Sciatic nerve (tissue), 2 donors: ENCODE data around the gene MRAS. TPM values are rescaled to one million over a fixed set of nuclear protein-coding genes. Genes with fewer than 3 reads are reported as not detected.

ENCODE experiments used
- ATAC-seq: fragments of 200-7000 bp; cut with Tn5 transposase; one replicate; pipeline ENCODE4 v1.9.1; 2020; ENCODE audit warnings: mild to moderate bottlenecking, moderate library complexity
- DNase-seq: peaks from one replicate; pipeline ENCODE4 v3.0.0-alpha.2; 2020; ENCODE audit warnings: low spot score
- intact Hi-C: fragments of 100-400 bp; cut with DNase I; formaldehyde crosslinking; loops from one replicate; pipeline ENCODE4 v1.14.2; 2022
- total RNA-seq: library from RNA; stranded (reverse); fragmentation: NEBNext Ultra II Directional; extraction: Animal tissue kit (Norgen Biotek cat#: 25700); gene quantifications from one replicate; pipeline ENCODE4 v1.2.1, GENCODE V29; 2021
- donor health status: DM: no; HTN: no; CAD: no.
- donor health status: DM: no; HTN: no; CAD: no.

Gene MRAS
- total RNA-seq, 1 donor from 2014 or later: 314 TPM

DNA sequence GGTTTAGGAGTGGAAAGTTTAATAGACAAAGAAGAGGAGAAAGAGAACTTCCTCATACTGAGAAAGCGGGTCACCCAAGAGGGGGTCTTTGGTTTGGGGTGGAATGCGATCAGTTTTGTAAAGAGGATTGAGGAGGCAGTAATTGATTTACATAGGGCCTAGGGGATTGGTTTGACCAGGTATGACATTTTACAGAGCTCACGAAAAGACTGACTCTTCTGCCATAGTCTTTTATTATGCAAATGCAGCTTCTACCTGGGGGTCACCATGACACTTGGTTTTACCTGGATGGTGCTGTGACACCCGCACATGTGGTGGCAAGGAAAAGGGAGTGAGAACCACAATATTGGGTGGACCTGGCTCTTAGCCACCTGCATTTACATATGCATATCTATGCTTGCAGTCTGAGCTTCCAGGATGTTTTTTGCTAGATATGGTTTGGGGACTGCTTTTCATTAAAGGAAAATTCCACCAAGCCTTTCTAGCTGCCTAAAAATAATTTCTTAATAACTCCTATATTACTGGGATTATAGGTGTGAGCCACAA, 11.9 kb upstream of the MRAS start:
- DNase-seq (no peak), ATAC-seq (no peak)
- intact Hi-C loops: no loop called here

DNA sequence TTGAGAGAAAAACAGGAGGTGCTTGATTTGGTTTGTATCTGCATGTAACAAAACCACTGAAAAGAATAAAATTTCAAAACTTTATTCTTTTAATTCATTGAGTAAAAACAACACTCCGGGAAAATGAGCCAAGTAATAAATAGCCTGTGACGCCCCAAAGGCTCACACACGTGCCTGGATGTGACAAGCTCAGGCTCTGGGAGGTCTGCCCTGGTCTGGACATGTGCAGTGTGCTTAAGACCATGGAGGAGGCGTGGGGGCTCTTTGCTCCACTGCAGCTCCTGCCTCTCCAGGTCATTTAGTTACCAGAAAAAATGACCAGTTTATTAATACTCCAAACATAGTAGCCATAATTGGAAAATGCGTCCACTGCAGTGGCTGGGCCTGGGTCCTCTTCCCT, 10.1 kb upstream of the MRAS start:
- intact Hi-C loops: no loop called here
- ATAC-seq (peak; percentile 66), DNase-seq (no peak)

DNA sequence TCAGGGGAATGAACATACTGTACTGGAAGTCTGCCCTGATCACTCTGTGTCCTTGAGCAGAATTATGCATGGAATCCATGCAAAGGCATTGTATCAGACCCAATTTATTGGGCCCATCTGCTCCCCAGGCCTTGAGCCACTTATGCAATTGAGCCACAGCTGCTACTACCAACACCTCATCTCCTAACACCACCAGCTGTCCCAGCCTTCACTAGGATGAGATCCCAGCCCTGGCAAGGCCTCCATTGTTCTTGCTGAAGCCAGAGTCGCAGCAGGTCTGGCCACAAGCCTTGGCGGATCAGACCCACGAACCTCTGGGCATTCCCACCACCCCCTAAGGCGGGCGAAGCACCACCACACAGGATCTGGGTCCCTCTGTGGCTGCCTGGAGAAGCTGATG, 9.6 kb upstream of the MRAS start:
- peak; percentile 9 for ATAC-seq
- intact Hi-C loops: no loop called here
- no peak for DNase-seq

DNA sequence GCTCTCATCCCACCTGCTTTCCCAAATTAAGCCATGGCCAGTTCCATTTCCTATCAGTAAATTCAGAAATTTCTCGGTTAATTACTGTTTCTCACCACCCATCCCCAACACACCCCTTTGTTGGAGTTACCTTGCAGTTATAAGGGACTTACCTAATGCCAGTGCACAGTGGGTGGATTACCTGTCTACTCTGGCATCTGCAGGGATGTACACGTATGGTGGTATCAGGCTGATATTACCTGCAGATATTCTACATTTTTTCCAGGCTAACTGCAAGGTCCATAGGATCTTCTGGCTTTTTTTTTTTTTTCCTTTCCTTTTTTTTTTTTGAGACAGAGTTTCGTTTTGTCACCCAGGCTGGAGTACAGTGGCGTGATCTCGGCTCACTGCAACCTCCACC, 7.9 kb upstream of the MRAS start:
- DNase-seq (no peak), ATAC-seq (no peak)
- intact Hi-C loops: loop anchor here (10.0 kb wide), 1 partner anchor 54 kb away; no protein-coding TSS in a partner anchor

DNA sequence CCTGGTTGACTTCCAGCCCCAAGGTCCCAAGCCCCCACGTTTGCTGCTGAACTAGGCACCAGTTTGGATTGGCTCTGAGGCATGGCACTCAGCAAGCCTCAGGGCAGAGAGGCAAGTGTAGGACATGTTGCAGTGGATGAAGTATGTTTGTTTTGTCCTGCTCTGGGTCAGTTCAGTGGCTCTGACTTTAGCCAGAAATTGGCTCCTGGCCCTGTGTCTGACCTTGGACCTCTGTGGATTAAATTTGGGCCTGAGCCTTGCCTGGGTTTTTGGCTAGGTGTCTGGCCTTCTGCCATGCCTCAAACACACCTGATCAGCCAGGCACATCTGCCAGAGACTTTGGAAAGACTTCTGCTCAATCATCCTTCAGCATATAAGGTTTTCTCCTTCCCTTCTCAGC, 3.6 kb upstream of the MRAS start:
- intact Hi-C loops: loop anchor here (10.0 kb wide), 1 partner anchor 50 kb away; no protein-coding TSS in a partner anchor
- DNase-seq: no peak
- no peak for ATAC-seq

DNA sequence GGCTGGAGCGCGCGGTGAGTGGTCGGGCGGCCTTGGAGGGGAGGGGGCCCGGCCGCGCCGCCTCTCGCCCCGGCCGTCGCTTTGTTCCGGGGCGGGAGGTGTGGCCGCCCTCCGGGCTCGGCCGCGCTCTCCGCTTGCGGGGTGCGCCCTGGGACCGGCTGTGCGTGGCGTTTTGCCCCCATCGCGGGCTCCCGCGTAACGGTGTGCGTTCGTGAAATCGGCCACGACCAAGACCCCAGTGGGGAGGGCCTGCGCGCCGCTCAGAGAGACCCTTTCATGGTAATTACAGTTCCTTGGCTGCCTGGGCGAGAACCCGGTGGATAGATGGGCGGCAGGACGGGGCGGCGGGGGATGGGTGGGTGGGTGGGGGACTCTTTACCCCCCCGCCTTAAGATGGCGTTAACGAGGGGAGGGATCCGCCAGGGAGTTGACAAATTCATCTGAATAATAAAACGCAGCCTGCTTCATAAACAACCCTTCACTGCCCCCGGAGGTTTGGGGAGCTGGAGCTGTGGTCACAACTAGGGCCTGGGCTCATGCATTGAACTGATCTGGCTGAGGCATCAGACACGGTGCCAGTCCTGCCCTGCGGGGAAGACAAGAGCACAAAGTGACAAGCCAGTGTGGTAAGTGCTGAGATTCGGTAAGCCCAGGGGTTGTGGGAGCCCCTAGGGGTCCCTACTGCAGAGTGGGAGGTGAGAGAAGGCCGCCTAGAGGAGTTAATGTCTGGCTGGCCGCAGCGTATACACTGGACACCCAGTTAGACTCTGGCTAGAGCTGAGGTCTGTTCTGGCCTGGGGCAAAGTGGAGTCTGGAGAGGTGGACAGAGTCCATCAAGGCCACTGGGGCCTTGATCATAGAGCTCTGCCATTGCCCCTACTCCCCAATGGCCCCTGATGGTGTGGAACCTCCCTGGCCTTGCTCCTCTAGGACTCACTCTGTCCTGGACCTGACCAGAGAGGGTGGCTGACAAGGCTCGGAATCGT, 668 bp downstream of the MRAS start:
- no peak for DNase-seq
- ATAC-seq: peak; percentile 33

DNA sequence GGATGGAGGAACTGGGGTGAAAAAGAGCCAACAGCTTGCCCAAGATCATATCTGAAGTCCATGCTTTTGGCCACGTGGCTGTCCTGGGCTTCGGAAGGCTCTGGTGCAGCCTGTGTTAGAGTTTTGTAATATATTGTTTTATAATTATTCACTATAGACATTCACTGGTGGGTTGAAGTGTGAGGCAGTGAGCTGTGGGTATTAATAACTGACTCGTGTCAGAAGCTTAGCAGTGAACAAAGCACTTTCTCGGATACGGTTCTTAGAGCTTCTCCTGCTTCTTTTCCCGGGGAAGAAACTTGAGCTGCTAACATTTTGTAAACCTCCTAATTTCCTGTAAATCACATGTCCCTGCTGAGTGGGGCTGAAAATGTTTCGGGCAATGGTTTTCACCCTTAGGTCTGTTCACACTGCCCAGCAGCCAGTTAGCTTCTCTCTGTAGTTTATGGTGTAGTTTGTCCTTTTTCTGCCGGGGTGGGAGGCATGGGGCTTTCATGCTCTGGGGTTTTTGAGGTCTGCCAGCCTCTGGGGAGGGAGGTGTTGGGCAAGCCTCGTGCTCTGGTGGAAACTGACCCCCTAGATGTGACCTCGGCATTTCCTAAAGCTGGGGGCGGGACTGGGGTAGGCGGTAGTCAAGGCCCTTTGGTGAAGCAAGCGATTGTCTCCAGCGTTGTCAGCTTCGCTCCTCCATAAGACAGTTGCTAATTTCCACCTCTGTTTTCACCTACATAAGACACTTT, 1.7 kb downstream of the MRAS start:
- ATAC-seq (peak; percentile 53), DNase-seq (no peak)
- intact Hi-C loops: loop anchor here (10.0 kb wide), 1 partner anchor 45 kb away; no protein-coding TSS in a partner anchor

More for the DNA sequence above, 668 bp downstream of the MRAS start:
- intact Hi-C loops: loop anchor here (10.0 kb wide), 1 partner anchor 46 kb away; no protein-coding TSS in a partner anchor

DNA sequence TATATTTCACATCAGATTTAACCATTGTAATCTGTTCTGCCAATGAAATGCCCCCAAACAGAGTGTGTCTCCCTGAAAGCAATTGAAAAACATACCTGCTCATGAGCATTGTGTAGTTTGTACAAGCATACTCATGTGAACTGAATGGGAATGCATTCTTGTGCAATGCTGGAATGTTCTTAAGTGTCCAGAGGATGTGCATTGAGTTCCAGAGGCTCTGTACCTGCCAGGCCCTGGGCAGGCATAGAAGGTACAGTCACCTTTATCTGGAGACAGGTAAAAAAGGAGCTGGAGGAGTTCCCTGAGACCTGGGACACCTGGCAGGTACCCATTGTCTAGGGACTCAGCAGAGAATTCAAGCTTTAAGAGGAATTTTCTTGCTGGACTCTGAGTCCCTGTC, 2.8 kb downstream of the MRAS start:
- intact Hi-C loops: no loop called here

DNA sequence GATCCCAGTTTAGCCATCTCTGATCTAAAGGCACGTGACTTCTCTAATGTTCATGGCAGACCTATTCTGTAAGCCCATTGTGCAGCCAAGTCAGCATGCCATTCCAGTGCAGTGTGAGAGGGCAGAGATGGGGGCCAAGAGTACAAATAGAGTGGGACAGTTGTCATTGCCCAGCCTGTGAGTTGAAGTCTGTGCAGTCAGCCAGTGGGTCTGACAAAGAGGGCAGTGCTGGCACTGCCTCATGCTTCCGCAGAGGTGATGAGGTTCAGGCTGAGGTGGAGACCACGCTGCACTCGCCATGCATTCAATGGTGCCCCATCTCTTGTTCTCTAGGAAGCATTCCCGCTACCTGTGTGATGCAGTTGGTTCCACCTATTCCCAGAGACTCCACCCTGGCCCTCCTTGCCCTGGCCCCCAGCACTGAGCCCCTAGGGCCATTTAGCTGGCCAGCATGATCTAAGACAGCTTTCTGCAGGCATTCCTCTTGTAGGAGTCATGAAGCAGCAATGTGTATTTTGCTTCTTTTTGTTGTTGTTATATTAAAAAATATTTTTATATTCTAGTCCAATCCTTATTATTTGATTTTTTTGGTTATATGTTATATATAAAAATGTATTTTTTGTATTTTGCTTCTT, 3.7 kb downstream of the MRAS start:
- ATAC-seq: no peak
- intact Hi-C loops: no loop called here

More for the DNA sequence above, 2.8 kb downstream of the MRAS start:
- no peak for ATAC-seq
- DNase-seq: no peak

DNA sequence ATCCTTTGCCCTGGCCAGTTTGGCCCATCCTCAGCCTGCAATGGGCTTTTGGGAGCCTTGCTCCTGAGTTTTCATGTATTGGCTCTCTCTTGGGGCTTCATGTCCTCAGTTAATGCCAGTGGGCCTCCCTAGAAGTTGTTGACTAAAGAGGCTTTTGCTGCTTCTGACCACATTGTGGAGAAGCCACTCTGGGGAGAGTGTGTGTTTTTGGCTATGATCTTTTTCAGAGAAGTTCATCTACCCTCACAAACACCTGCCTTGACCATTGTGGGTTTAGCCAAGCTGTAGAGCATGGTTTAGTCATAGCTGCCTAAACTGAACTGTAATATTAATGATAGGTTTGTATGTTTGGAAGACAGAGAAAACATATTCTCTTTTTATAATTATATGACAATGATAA, 6.0 kb downstream of the MRAS start:
- intact Hi-C loops: no loop called here
- DNase-seq: no peak
- ATAC-seq: no peak

More for the DNA sequence above, 3.7 kb downstream of the MRAS start:
- no peak for DNase-seq

DNA sequence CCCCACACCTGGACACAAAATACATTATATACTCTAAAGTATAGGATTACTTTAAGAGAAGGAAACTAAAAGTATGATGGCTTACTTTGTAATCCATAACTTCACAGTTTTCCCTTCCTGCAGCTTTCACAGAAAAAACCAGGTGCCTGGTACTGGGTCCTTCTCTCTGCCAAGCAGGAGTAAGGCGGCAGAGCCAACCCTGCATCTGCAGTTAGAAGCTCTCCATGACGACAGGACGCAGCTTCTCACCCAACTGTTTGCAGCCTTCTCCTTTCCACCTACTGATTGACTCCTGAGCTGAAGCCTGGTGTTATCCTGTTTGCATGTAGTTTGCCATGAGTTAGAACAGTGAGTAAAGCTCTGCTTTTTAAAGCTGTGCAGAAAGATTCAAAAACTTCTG, 6.7 kb downstream of the MRAS start:
- DNase-seq: no peak
- intact Hi-C loops: no loop called here
- no peak for ATAC-seq

DNA sequence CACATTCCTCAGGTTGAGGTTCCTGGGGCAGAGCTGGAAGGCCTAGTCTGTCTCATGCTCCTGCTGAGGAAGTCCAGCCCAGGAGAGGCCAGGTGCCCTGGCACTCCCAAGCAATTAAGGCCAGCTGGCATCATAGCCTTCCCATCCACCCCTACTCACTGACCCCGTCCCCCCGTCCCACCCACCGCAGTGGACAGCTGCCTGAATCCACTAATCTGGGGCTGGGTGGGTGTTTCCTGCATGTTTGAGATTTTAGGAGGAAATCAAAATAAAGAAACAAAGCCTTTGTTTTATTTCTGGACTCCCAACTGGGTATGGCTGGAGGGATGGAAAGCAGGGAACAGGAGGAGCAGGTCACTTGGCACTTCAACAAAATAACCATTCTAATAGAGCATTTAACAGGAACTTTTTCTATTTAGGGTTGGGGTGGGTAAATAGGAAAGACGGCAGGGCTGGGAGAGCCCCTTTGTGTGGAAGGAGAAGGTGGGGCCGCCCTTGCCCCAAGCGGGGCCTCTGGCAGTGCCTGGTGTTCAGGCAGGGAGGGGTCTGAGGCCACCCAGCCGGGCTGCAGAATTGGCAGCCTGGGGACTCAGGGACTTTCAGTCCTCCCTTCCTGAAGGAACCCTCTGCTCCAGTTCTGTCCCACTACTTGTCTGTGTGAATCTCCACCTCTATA, 8.5 kb downstream of the MRAS start:
- intact Hi-C loops: no loop called here

DNA sequence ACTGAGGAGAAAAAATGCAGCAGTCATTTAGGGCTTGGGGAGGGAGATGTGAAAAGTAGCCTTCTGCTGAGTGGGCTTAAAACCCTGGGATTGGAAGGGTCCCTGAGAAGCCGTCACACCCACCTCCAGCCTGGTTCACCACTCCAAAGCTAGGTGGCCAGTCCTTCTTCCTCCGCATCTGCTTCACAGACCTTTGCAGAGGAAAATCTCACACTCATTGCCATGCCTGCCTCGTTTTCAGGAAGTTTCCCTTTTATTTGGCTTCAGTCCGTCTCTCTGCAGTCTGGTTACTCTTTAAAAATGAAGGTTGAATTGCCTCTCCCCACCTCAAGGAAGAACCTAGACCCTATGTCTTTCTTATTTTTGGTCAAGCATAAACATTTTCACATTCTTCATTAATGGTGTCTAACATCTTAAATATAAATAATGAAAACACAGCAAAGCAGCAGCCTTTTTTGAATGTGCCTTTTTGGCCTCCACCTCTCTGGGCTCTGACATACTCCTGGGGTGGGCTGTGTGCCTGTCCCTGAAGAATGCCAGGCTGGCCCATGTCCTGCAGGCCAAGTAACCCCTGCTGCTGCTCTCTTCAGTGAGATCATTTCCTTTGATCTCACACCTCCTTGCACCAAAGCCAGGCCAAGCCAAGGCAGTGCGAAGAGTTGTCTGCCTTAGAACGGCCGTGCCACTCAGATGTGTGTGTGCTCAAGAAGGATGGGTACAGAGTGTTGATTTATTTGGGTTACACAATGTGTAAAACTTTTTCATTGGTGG, 11.0 kb downstream of the MRAS start:
- DNase-seq (no peak), ATAC-seq (no peak)
- intact Hi-C loops: no loop called here

More for the DNA sequence above, 8.5 kb downstream of the MRAS start:
- DNase-seq: no peak
- ATAC-seq: peak; percentile 69

DNA sequence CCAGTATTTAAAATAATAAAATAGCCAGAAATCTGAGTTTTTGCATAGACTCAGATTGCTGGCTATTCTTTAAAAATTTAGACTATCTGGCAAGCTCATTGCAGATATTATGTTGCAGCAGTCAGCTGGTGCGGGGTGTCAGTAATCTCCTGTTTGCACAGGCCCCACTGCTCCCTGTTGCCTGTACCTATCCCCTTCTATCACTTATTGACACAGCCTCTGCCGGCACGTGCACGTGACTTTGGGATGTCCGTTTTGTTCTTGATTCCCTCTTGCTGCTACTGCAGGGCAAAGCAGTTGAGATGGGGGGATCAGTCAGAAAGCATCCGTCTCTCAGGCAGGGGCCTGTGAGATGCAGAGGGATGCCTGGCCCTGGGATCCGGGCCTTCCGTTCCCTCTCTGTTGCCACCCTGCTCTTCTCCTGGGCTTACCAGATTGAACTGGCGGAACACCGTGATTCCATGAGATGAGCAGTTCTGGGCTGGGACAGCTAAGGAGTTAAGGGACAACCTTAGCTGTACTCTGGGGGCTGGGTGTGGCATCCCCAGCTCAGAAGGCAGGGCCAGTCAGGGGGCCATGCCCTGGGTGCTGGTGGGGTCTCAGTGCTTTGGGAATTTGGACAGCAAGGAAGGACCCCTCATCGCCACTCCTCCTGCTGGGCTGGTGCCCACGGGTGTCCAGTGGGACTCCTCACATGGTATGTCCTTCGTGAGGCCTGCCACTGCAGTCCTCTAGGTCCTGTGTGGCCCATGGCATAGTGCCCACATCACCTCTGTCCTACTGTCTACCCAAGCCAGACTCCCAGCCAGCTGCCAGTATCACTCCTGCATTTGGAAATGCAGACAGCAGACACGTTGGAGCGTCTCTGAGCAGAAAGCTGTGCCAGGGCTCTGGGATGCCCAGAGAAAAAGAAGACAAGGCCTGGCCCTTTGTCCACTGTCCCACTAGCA, 11.8 kb downstream of the MRAS start:
- intact Hi-C loops: no loop called here
- DNase-seq: peak; percentile 59
- ATAC-seq: no peak

DNA sequence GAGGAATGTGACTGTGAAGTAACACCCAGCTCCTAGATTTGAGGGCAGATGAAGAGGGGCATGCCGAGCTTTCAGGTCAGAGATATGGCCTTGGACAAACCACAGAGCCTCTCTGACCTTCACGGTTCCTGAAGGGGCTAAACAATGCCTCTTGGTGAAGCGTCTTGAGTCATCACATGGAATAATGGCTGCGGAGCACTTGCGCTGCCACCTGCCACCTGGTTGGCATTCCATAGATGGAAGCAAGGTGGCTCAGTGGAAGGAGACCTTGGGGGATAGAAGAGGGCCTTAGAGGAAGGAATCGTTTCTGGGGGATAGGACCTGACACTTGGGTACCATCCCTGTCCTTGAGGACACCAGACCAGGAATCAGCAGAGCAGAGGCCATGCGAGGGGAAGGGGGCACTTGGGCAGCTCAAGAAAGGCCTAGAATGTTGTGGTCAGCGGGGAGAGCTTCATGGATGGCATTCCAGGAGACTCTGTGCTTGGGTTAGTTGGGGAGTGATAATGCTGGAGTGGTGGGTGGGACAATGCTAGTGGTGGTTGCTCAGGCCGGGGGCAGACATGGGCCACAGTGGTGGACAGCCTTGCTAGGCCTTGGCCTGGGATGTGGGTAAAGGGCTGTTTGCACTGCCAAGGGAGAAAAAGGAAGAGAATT, 12.6 kb downstream of the MRAS start:
- ATAC-seq (no peak), DNase-seq (peak; percentile 42)
- intact Hi-C loops: no loop called here

DNA sequence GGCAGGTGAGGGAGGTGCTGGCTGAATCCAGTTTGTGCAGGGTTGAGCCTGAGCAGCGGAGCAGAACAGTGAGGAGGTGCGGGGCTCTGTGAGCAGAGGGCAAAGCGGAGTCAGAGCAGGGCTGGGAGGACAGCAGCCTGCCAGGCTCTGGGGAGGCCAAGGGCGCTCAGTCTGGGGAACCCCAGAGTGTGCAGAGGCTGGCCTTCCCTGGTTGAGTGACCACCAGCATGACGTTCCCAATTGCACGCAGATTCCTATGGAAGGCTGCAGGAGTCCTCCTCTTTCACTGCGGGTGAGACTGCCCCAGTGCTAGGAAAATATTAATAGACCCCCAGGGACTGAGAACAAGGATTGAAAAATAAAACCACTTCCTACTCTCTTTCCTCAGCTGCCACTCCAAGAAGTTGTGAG, 13.2 kb downstream of the MRAS start:
- DNase-seq: no peak
- peak; percentile 25 for ATAC-seq
- intact Hi-C loops: no loop called here
